ENCODE data around the gene VWC2.

Gene VWC2

GRCh38 chr7:49927631-49928030 lies 154.2 kb downstream of the VWC2 start:
- in situ Hi-C loops (cut with HindIII; ENCODE audit: low sequenced_read_pairs) = no loop called here

GRCh38 chr7:49928787-49929186 lies 155.3 kb downstream of the VWC2 start:
- H3K4me3 ChIP-seq (ENCODE audit: low read depth, low read length) = no peak overlapping the region
- DNase-seq (ENCODE audit: low read depth) = no peak
- in situ Hi-C loops (cut with HindIII; ENCODE audit: low sequenced_read_pairs) = no loop called here
- TF ChIP-seq CTCF (IDR thresholded peaks at IDR 0.05; ENCODE audit: low read depth, low read length, missing control alignments) = no peak

More at GRCh38 chr7:49927631-49928030, 154.2 kb downstream of the VWC2 start:
- no peak for DNase-seq (ENCODE audit: low read depth)
- TF ChIP-seq CTCF (IDR thresholded peaks at IDR 0.05; ENCODE audit: low read depth, low read length, missing control alignments) = no peak
- no peak overlapping the region for H3K4me3 ChIP-seq (ENCODE audit: low read depth, low read length)

- H3K4me3 ChIP-seq (ENCODE audit: low read depth, low read length) = no peak overlapping the region
- DNase-seq (ENCODE audit: low read depth) = no peak
- in situ Hi-C loops (cut with HindIII; ENCODE audit: low sequenced_read_pairs) = no loop called here
- no peak for TF ChIP-seq CTCF (IDR thresholded peaks at IDR 0.05; ENCODE audit: low read depth, low read length, missing control alignments)
Observed at GRCh38 chr7:49931627-49932026, 158.2 kb downstream of the VWC2 start.

- TF ChIP-seq CTCF (IDR thresholded peaks at IDR 0.05; ENCODE audit: low read depth, low read length, missing control alignments) = no peak
- in situ Hi-C loops (cut with HindIII; ENCODE audit: low sequenced_read_pairs) = no loop called here
- no peak for DNase-seq (ENCODE audit: low read depth)
Observed at GRCh38 chr7:49937608-49938007, 164.2 kb downstream of the VWC2 start.

More at GRCh38 chr7:49937608-49938007, 164.2 kb downstream of the VWC2 start:
- no peak overlapping the region for H3K4me3 ChIP-seq (ENCODE audit: low read depth, low read length)

Data from astrocyte of the cerebellum (primary cell).